GM23338 (cell line): ENCODE measurements around the gene TMEM59L. TPM values are rescaled to one million over a fixed set of nuclear protein-coding genes. Genes with fewer than 3 reads are reported as not detected.

Experiments used
- ATAC-seq: fragments of 200-7000 bp; cut with Tn5 transposase; 3 replicates; pipeline ENCODE4 v1.9.1; 2020
- DNase-seq: peaks from one replicate; pipeline ENCODE4 v3.0.0-alpha.2; 2015; ENCODE audit warnings: low spot score
- H2AFZ ChIP-seq: fragments of 200-600 bp; sonication (generic); 2 replicates; pipeline ENCODE4 v1.8.0; 2016; ENCODE audit warnings: antibody characterized with exemption, mild to moderate bottlenecking, moderate library complexity
- H3F3A ChIP-seq: fragments of 200-600 bp; sonication (generic); replicated peaks from 2 replicates; pipeline ENCODE4 v1.8.0; 2017; ENCODE audit warnings: antibody characterized with exemption, mixed run types, low read depth
- H3K27ac ChIP-seq: fragments of 200-600 bp; sonication (generic); 2 replicates; pipeline ENCODE4 v1.6.1; 2016; ENCODE audit warnings: low read depth
- H3K27me3 ChIP-seq: fragments of 200-600 bp; sonication (generic); 2 replicates; pipeline ENCODE4 v1.8.0; 2016; ENCODE audit warnings: mild to moderate bottlenecking, mixed run types, moderate library complexity; ENCODE audit not compliant: insufficient read depth
- H3K36me3 ChIP-seq: fragments of 200-600 bp; sonication (generic); 2 replicates; pipeline ENCODE4 v1.8.0; 2016; ENCODE audit warnings: mild to moderate bottlenecking; ENCODE audit not compliant: insufficient read depth
- H3K4me1 ChIP-seq: fragments of 200-600 bp; sonication (generic); 2 replicates; pipeline ENCODE4 v1.8.0; 2016; ENCODE audit warnings: mild to moderate bottlenecking, moderate library complexity; ENCODE audit not compliant: insufficient read depth
- H3K4me2 ChIP-seq: fragments of 200-600 bp; sonication (generic); 2 replicates; pipeline ENCODE4 v1.7.1; 2017; ENCODE audit warnings: mixed run types
- H3K4me3 ChIP-seq: fragments of 200-600 bp; sonication (generic); 2 replicates; pipeline ENCODE4 v1.6.1; 2016; ENCODE audit warnings: mixed run types
- H3K79me2 ChIP-seq: fragments of 200-600 bp; sonication (generic); replicated peaks from 2 replicates; pipeline ENCODE4 v1.8.0; 2017; ENCODE audit warnings: mild to moderate bottlenecking; ENCODE audit not compliant: insufficient read depth
- H3K9me2 ChIP-seq: fragments of 200-600 bp; sonication (generic); 2 replicates; pipeline ENCODE4 v1.8.0; 2017; ENCODE audit not compliant: insufficient read depth
- H4K20me1 ChIP-seq: fragments of 200-600 bp; sonication (generic); replicated peaks from 2 replicates; pipeline ENCODE4 v1.8.0; 2017; ENCODE audit warnings: mild to moderate bottlenecking; ENCODE audit not compliant: insufficient read depth
- H3K27ac Mint-ChIP-seq: 2 replicates; pipeline ENCODE4 v1.8.0; 2020; ENCODE audit warnings: inconsistent platforms, mild to moderate bottlenecking, moderate library complexity, mixed read lengths
- H3K27me3 Mint-ChIP-seq: 3 replicates; pipeline ENCODE4 v1.8.0; 2022; ENCODE audit warnings: low read depth, mild to moderate bottlenecking, moderate library complexity, mixed read lengths, inconsistent platforms; ENCODE audit not compliant: insufficient read depth, poor library complexity
- H3K36me3 Mint-ChIP-seq: 3 replicates; pipeline ENCODE4 v1.8.0; 2021; ENCODE audit warnings: low read depth, mild to moderate bottlenecking, inconsistent platforms, moderate library complexity, mixed read lengths
- H3K4me1 Mint-ChIP-seq: 3 replicates; pipeline ENCODE4 v1.8.0; 2020; ENCODE audit warnings: mild to moderate bottlenecking, inconsistent platforms, mixed read lengths
- H3K4me3 Mint-ChIP-seq: 3 replicates; pipeline ENCODE4 v1.8.0; 2021; ENCODE audit warnings: moderate library complexity, mild to moderate bottlenecking, inconsistent platforms, mixed read lengths
- H3K9me3 Mint-ChIP-seq: 3 replicates; pipeline ENCODE4 v1.8.0; 2020; ENCODE audit warnings: moderate library complexity, mild to moderate bottlenecking, inconsistent platforms, mixed read lengths
- CREB1 ChIP-seq: fragments of 250-450 bp; sonication (Bioruptor Pico); IDR thresholded peaks from 2 replicates; pipeline ENCODE4 v1.5.0; 2020; ENCODE audit warnings: low read depth, mild to moderate bottlenecking, moderate library complexity
- EZH2 ChIP-seq: fragments of 200-600 bp; sonication (generic); IDR thresholded peaks from one replicate; pipeline ENCODE4 v1.8.0; 2017; ENCODE audit warnings: antibody characterized with exemption, mild to moderate bottlenecking, low read depth; ENCODE audit not compliant: unreplicated experiment
- EZH2phosphoT487 ChIP-seq: fragments of 200-600 bp; sonication (generic); IDR thresholded peaks from one replicate; pipeline ENCODE4 v1.8.1; 2018; ENCODE audit warnings: antibody characterized with exemption; ENCODE audit not compliant: unreplicated experiment
- JUNB ChIP-seq: IDR thresholded peaks from one replicate; pipeline ENCODE4 v1.6.1; 2016; ENCODE audit warnings: antibody characterized with exemption; ENCODE audit not compliant: unreplicated experiment
- POLR2AphosphoS5 ChIP-seq: IDR thresholded peaks from 2 replicates; pipeline ENCODE4 v1.6.1; 2016; ENCODE audit warnings: antibody characterized with exemption, low read depth
- STAT1 ChIP-seq: IDR thresholded peaks from one replicate; pipeline ENCODE4 v1.6.1; 2016; ENCODE audit warnings: antibody characterized with exemption; ENCODE audit not compliant: unreplicated experiment
- ZNF114 ChIP-seq: fragments of 250-450 bp; sonication (Bioruptor Pico); IDR thresholded peaks from 2 replicates; pipeline ENCODE4 v1.5.0; 2020; ENCODE audit warnings: mild to moderate bottlenecking, moderate library complexity
- ZNF331 ChIP-seq: fragments of 250-450 bp; sonication (Bioruptor Pico); IDR thresholded peaks from 2 replicates; pipeline ENCODE4 v1.5.0; 2020; ENCODE audit warnings: low read depth, mild to moderate bottlenecking, moderate library complexity
- polyA plus RNA-seq: library from polyadenylated mRNA; unstranded; fragments of >200 nt; fragmentation: Nextera tagmentation; extraction: Ambion mirVana; gene quantifications from 2 replicates; pipeline ENCODE4 v1.2.1, GENCODE V29; 2016
- total RNA-seq: library from RNA; depleted of rRNA; stranded (reverse); fragments of >200 nt; shearing (Covaris generic); gene quantifications from 2 replicates; pipeline ENCODE4 v1.2.3, GENCODE V29; 2014
- TF ChIP-seq, protein P1 (sequence below), 2 experiments: fragments of 200-600 bp in 1 of 2; sonication (generic) in 1 of 2; conservative IDR thresholded peaks; 2 replicates each; pipeline versions ENCODE4 v1.5.1 to v1.6.1; 2016 to 2017; ENCODE audit warnings: antibody characterized with exemption in 2 of 2, low read depth in 2 of 2, mild to moderate bottlenecking in 2 of 2, moderate library complexity in 1 of 2
- TF ChIP-seq, protein P2 (sequence below): IDR thresholded peaks from 2 replicates; pipeline ENCODE4 v1.6.1; 2016; ENCODE audit warnings: antibody characterized with exemption
- TF ChIP-seq, protein P3 (sequence below): IDR thresholded peaks from one replicate; pipeline ENCODE4 v1.6.1; 2018; ENCODE audit warnings: antibody characterized with exemption; ENCODE audit not compliant: unreplicated experiment

TMEM59L gene
- total and polyA plus RNA-seq, 2 experiments from 2014 or later, result 9.8 to 15.7 TPM

DNA sequence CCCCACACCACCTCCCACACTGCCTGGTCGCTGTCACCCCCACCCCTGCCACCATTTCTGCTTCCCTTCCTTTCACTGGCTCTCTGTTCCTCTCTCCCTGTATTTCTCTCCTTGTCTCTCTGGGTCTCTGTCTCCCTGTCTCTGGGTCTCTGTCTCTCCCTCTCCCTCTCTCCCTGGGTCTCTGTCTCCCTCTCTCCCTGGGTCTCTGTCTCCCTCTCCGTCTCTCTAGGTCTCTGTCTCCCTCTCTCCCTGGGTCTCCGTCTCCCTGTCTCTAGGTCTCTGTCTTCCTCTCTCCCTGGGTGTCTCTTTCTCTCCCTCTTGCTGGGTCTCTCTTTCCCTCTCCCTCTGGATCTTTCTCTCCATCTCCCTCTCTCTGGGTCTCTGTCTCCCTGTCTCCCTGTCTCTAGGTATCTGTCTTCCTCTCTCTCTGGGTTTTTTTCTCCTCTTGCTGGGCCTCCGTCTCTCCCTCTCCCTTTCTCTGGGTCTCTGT is 45.7 kb downstream of the TMEM59L start:
- Histone ChIP-seq H3K27me3 (no peaks in the 10 kb centered on the region), H3K27ac (peak overlapping the region; percentile 59; the same call in 1 of the 2 replicates), H3K4me1 (no peaks in the 10 kb centered on the region), H3F3A (0 out of 2 replicates have a peak, but pooled peaks cover 6% of the 10 kb centered on the region), H2AFZ (no peak overlapping the region), H3K9me2 (0 out of 2 replicates have a peak, but pooled peaks cover 6% of the 10 kb centered on the region), H3K79me2 (no peaks in the 10 kb centered on the region), H3K4me2 (no peak overlapping the region), H4K20me1 (no peaks in the 10 kb centered on the region; the same call in 1 of the 2 replicates), H3K4me3 (no peak overlapping the region), H3K36me3 (no peaks in the 10 kb centered on the region)
- Mint-ChIP-seq H3K27ac (no peak overlapping the region), H3K4me3 (no peak overlapping the region), H3K9me3 (no peaks in the 10 kb centered on the region), H3K4me1 (peaks cover 27% of the 10 kb centered on the region), H3K36me3 (no peaks in the 10 kb centered on the region; the same call in 2 of the 3 replicates), H3K27me3 (peaks cover 16% of the 10 kb centered on the region)
- TF ChIP-seq EZH2 (no peak), CREB1 (no peak), STAT1 (no peak), JUNB (no peak), POLR2AphosphoS5 (no peak), ZNF331 (CRISPR knock-in tag) (no peak), ZNF114 (CRISPR knock-in tag) (no peak), EZH2phosphoT487 (no peak)
- TF ChIP-seq, protein P1, sequence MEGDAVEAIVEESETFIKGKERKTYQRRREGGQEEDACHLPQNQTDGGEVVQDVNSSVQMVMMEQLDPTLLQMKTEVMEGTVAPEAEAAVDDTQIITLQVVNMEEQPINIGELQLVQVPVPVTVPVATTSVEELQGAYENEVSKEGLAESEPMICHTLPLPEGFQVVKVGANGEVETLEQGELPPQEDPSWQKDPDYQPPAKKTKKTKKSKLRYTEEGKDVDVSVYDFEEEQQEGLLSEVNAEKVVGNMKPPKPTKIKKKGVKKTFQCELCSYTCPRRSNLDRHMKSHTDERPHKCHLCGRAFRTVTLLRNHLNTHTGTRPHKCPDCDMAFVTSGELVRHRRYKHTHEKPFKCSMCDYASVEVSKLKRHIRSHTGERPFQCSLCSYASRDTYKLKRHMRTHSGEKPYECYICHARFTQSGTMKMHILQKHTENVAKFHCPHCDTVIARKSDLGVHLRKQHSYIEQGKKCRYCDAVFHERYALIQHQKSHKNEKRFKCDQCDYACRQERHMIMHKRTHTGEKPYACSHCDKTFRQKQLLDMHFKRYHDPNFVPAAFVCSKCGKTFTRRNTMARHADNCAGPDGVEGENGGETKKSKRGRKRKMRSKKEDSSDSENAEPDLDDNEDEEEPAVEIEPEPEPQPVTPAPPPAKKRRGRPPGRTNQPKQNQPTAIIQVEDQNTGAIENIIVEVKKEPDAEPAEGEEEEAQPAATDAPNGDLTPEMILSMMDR (conservative IDR thresholded peaks at IDR 0.05; ENCODE audit: low read depth in 2 of 2), result no peak
- TF ChIP-seq, protein P2, sequence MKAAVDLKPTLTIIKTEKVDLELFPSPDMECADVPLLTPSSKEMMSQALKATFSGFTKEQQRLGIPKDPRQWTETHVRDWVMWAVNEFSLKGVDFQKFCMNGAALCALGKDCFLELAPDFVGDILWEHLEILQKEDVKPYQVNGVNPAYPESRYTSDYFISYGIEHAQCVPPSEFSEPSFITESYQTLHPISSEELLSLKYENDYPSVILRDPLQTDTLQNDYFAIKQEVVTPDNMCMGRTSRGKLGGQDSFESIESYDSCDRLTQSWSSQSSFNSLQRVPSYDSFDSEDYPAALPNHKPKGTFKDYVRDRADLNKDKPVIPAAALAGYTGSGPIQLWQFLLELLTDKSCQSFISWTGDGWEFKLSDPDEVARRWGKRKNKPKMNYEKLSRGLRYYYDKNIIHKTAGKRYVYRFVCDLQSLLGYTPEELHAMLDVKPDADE, result no peak
- TF ChIP-seq, protein P3, sequence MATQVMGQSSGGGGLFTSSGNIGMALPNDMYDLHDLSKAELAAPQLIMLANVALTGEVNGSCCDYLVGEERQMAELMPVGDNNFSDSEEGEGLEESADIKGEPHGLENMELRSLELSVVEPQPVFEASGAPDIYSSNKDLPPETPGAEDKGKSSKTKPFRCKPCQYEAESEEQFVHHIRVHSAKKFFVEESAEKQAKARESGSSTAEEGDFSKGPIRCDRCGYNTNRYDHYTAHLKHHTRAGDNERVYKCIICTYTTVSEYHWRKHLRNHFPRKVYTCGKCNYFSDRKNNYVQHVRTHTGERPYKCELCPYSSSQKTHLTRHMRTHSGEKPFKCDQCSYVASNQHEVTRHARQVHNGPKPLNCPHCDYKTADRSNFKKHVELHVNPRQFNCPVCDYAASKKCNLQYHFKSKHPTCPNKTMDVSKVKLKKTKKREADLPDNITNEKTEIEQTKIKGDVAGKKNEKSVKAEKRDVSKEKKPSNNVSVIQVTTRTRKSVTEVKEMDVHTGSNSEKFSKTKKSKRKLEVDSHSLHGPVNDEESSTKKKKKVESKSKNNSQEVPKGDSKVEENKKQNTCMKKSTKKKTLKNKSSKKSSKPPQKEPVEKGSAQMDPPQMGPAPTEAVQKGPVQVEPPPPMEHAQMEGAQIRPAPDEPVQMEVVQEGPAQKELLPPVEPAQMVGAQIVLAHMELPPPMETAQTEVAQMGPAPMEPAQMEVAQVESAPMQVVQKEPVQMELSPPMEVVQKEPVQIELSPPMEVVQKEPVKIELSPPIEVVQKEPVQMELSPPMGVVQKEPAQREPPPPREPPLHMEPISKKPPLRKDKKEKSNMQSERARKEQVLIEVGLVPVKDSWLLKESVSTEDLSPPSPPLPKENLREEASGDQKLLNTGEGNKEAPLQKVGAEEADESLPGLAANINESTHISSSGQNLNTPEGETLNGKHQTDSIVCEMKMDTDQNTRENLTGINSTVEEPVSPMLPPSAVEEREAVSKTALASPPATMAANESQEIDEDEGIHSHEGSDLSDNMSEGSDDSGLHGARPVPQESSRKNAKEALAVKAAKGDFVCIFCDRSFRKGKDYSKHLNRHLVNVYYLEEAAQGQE, result no peak
- DNase-seq (no peak), ATAC-seq (no peak)
